C4-2B (cell line): ENCODE data around the gene PPME1.

ENCODE experiments used
- CTCF ChIP-seq: fragments of 450-650 bp; conservative IDR thresholded peaks from 2 replicates; pipeline ENCODE4 v1.5.1; 2017; ENCODE audit warnings: mild to moderate bottlenecking
- ZFX ChIP-seq: fragments of 450-650 bp; IDR thresholded peaks from 2 replicates; pipeline ENCODE4 v1.6.1; 2017

- TF ChIP-seq CTCF (no peak), ZFX (no peak)
Measured at GRCh38 chr11:74276581-74276980, 105.5 kb downstream of the PPME1 start.
